H9 (cell line): Measurements from ENCODE around the gene LARGE1. TPM values are rescaled to one million over a fixed set of nuclear protein-coding genes. Genes with fewer than 3 reads are reported as not detected.

Experiments used
- DNase-seq: peaks from one replicate; pipeline ENCODE4 v3.0.0-alpha.2; 2017
- H2AFZ ChIP-seq: one replicate; pipeline ENCODE4 v1.6.1; 2013; ENCODE audit warnings: mild to moderate bottlenecking, low read length, control low read depth, moderate library complexity
- H2AK5ac ChIP-seq: 2 replicates; pipeline ENCODE4 v1.6.1; 2013; ENCODE audit warnings: low read length, control low read depth, mixed read lengths; ENCODE audit not compliant: insufficient read length
- H2BK120ac ChIP-seq: one replicate; pipeline ENCODE4 v1.6.1; 2013; ENCODE audit warnings: low read depth, mild to moderate bottlenecking, low read length, control low read depth, inconsistent platforms; ENCODE audit not compliant: poor library complexity, severe bottlenecking
- H2BK12ac ChIP-seq: 2 replicates; pipeline ENCODE4 v1.6.1; 2013; ENCODE audit warnings: low read length, control low read depth, mixed read lengths, low read depth; ENCODE audit not compliant: insufficient read length
- H2BK15ac ChIP-seq: 2 replicates; pipeline ENCODE4 v1.6.1; 2013; ENCODE audit warnings: low read depth, low read length, control low read depth
- H2BK20ac ChIP-seq: one replicate; pipeline ENCODE4 v1.6.1; 2013; ENCODE audit warnings: low read depth, mild to moderate bottlenecking, low read length, control low read depth, inconsistent platforms; ENCODE audit not compliant: poor library complexity, severe bottlenecking
- H2BK5ac ChIP-seq: 2 replicates; pipeline ENCODE4 v1.6.1; 2013; ENCODE audit warnings: low read length, control low read depth, mixed read lengths; ENCODE audit not compliant: insufficient read length
- H3K14ac ChIP-seq: 2 replicates; pipeline ENCODE4 v1.6.1; 2013; ENCODE audit warnings: low read length, control low read depth; ENCODE audit not compliant: insufficient read depth
- H3K18ac ChIP-seq: 2 replicates; pipeline ENCODE4 v1.6.1; 2013; ENCODE audit warnings: low read depth, mild to moderate bottlenecking, mixed read lengths, low read length, control low read depth; ENCODE audit not compliant: insufficient read length
- H3K23ac ChIP-seq: 2 replicates; pipeline ENCODE4 v1.6.1; 2013; ENCODE audit warnings: low read length, control low read depth, mixed read lengths, low read depth; ENCODE audit not compliant: insufficient read length
- H3K23me2 ChIP-seq: 2 replicates; pipeline ENCODE4 v1.6.1; 2013; ENCODE audit warnings: low read depth, mild to moderate bottlenecking, mixed read lengths, low read length, control low read depth; ENCODE audit not compliant: insufficient read length, poor library complexity, severe bottlenecking
- H3K27ac ChIP-seq: 2 replicates; pipeline ENCODE4 v1.5.1; 2013; ENCODE audit warnings: low read length, control low read depth, mixed read lengths, low read depth; ENCODE audit not compliant: insufficient read length
- H3K27me3 ChIP-seq: 2 replicates; pipeline ENCODE4 v1.6.1; 2013; ENCODE audit warnings: low read length, control low read depth, inconsistent platforms; ENCODE audit not compliant: insufficient read depth
- H3K4ac ChIP-seq: 2 replicates; pipeline ENCODE4 v1.6.1; 2013; ENCODE audit warnings: low read depth, mild to moderate bottlenecking, control low read depth, inconsistent platforms, low read length, moderate library complexity
- H3K4me1 ChIP-seq: 2 replicates; pipeline ENCODE4 v1.6.1; 2013; ENCODE audit warnings: low read length, control low read depth, inconsistent platforms; ENCODE audit not compliant: insufficient read depth
- H3K4me2 ChIP-seq: 2 replicates; pipeline ENCODE4 v1.6.1; 2013; ENCODE audit warnings: low read length, control low read depth, mixed read lengths; ENCODE audit not compliant: insufficient read length, insufficient read depth
- H3K56ac ChIP-seq: 2 replicates; pipeline ENCODE4 v1.6.1; 2013; ENCODE audit warnings: low read depth, mild to moderate bottlenecking, mixed read lengths, low read length, control low read depth; ENCODE audit not compliant: insufficient read length
- H3K79me1 ChIP-seq: 2 replicates; pipeline ENCODE4 v1.6.1; 2013; ENCODE audit warnings: low read depth, mild to moderate bottlenecking, moderate library complexity, low read length, control low read depth, inconsistent platforms; ENCODE audit not compliant: insufficient read depth, poor library complexity, severe bottlenecking
- H3K79me2 ChIP-seq: 2 replicates; pipeline ENCODE4 v1.6.1; 2013; ENCODE audit warnings: low read length, control low read depth, inconsistent platforms; ENCODE audit not compliant: insufficient read depth
- H3K9ac ChIP-seq: 2 replicates; pipeline ENCODE4 v1.6.1; 2013; ENCODE audit warnings: low read length, control low read depth, mixed read lengths; ENCODE audit not compliant: insufficient read length; ENCODE audit errors: extremely low read depth
- H3K9me3 ChIP-seq: one replicate; pipeline ENCODE4 v1.6.1; 2013; ENCODE audit warnings: low read depth, low read length, inconsistent platforms; ENCODE audit not compliant: control insufficient read depth
- H3T11ph ChIP-seq: one replicate; pipeline ENCODE4 v1.6.1; 2013; ENCODE audit warnings: mild to moderate bottlenecking, low read length, control low read depth, inconsistent platforms
- H4K20me1 ChIP-seq: one replicate; pipeline ENCODE4 v1.6.1; 2013; ENCODE audit not compliant: control insufficient read depth, insufficient read length, insufficient read depth
- H4K5ac ChIP-seq: 2 replicates; pipeline ENCODE4 v1.6.1; 2013; ENCODE audit warnings: low read depth, mild to moderate bottlenecking, mixed read lengths, low read length, control low read depth; ENCODE audit not compliant: insufficient read length
- H4K8ac ChIP-seq: replicated peaks from 2 replicates; pipeline ENCODE4 v1.6.1; 2013; ENCODE audit warnings: low read length, control low read depth, mixed read lengths, low read depth; ENCODE audit not compliant: insufficient read length
- H4K91ac ChIP-seq: 2 replicates; pipeline ENCODE4 v1.6.1; 2013; ENCODE audit warnings: low read depth, mild to moderate bottlenecking, moderate library complexity, mixed read lengths, low read length, control low read depth; ENCODE audit not compliant: insufficient read length
- H3K27ac Mint-ChIP-seq, 3 experiments: 2 replicates in 2 of 3; 3 replicates in 1 of 3; pipeline ENCODE4 v1.8.0; 2020 to 2021; ENCODE audit warnings: mixed read lengths in 3 of 3, mild to moderate bottlenecking in 1 of 3, moderate library complexity in 1 of 3
- H3K27me3 Mint-ChIP-seq: 2 replicates; pipeline ENCODE4 v1.8.0; 2021; ENCODE audit warnings: low read depth, mild to moderate bottlenecking, moderate library complexity, mixed read lengths
- H3K36me3 Mint-ChIP-seq, 3 experiments: 2 replicates in 2 of 3; 3 replicates in 1 of 3; pipeline ENCODE4 v1.8.0; 2020 to 2021; ENCODE audit warnings: low read depth in 3 of 3, mixed read lengths in 3 of 3; ENCODE audit not compliant: insufficient read depth in 1 of 3
- H3K4me1 Mint-ChIP-seq, 2 experiments: 2 replicates each; pipeline ENCODE4 v1.8.0; 2020; ENCODE audit warnings: mixed read lengths in 2 of 2
- H3K4me3 Mint-ChIP-seq, 2 experiments: 2 replicates in 1 of 2; 3 replicates in 1 of 2; pipeline ENCODE4 v1.8.0; 2020 to 2021; ENCODE audit warnings: mild to moderate bottlenecking in 2 of 2, mixed read lengths in 2 of 2, moderate library complexity in 1 of 2
- H3K9me3 Mint-ChIP-seq, 2 experiments: 2 replicates in 1 of 2; 3 replicates in 1 of 2; pipeline ENCODE4 v1.8.0; 2020; ENCODE audit warnings: mild to moderate bottlenecking in 2 of 2, mixed read lengths in 2 of 2, moderate library complexity in 1 of 2
- WGBS: extraction: QIAGEN DNeasy Blood & Tissue Kit; methylation state at CpG from one replicate; pipeline ENCODE4 v1.1.7; 2013; ENCODE audit warnings: missing lambda C conversion rate, low lambda C conversion rate, mixed read lengths; ENCODE audit not compliant: insufficient read length; ENCODE audit errors: extremely low coverage; 5-methylcytosine and 5-hydroxymethylcytosine counted together
- total RNA-seq: library from RNA; stranded (reverse); gene quantifications from 2 replicates; pipeline ENCODE4 v1.2.1, GENCODE V29; 2021
- TF ChIP-seq, protein P1 (sequence below): fragments of 200-600 bp; sonication (generic); conservative IDR thresholded peaks from 3 replicates; pipeline ENCODE4 v1.8.0; 2021; ENCODE audit warnings: antibody characterized with exemption, mild to moderate bottlenecking

The LARGE1 gene
- total RNA-seq, 1 experiment from 2014 or later: 43.5 TPM

GRCh38 chr22:33851821-33852384 is 68.4 kb downstream of the LARGE1 start:
- H3K27ac ChIP-seq: peak overlapping the region; percentile 90
- H3K9ac ChIP-seq: no peak overlapping the region
- no peaks in the 10 kb centered on the region for H3K27me3 ChIP-seq
- H2BK20ac ChIP-seq: peak overlapping the region; percentile 98
- no peak overlapping the region for H2BK15ac ChIP-seq
- H2AK5ac ChIP-seq: no peak overlapping the region
- Mint-ChIP-seq H3K4me3 (peak overlapping the region in 1 of 2 experiments; percentile 64; a peak in 1 of 5 replicates), H3K27me3 (no peaks in the 10 kb centered on the region), H3K9me3 (no peaks in the 10 kb centered on the region), H3K36me3 (peaks cover 0 to 5% (median 2%) of the 10 kb centered on the region in 3 experiments; a peak in 4 of 7 replicates), H3K27ac (peak overlapping the region; percentile 92 to 99 (median 96)), H3K4me1 (peaks cover 71 to 81% of the 10 kb centered on the region in 2 experiments)
- 0 out of 2 replicates have a peak overlapping the region, but pooled peaks have one; percentile 35 for H3K4ac ChIP-seq
- H2AFZ ChIP-seq: no peak overlapping the region
- peak overlapping the region; percentile 16 for H3K23ac ChIP-seq
- H3K9me3 ChIP-seq: no peaks in the 10 kb centered on the region
- no peak for DNase-seq
- H4K91ac ChIP-seq: no peak overlapping the region
- no peaks in the 10 kb centered on the region for H3K79me1 ChIP-seq
- H2BK120ac ChIP-seq: peak overlapping the region; percentile 51
- no CpG with 5 or more reads among the region's 5 CpGs for WGBS
- peak overlapping the region; percentile 43 for H2BK12ac ChIP-seq
- H3T11ph ChIP-seq: no peak overlapping the region
- peak overlapping the region; percentile 96; the same call in 1 of the 2 replicates for H3K14ac ChIP-seq
- TF ChIP-seq, protein P1, sequence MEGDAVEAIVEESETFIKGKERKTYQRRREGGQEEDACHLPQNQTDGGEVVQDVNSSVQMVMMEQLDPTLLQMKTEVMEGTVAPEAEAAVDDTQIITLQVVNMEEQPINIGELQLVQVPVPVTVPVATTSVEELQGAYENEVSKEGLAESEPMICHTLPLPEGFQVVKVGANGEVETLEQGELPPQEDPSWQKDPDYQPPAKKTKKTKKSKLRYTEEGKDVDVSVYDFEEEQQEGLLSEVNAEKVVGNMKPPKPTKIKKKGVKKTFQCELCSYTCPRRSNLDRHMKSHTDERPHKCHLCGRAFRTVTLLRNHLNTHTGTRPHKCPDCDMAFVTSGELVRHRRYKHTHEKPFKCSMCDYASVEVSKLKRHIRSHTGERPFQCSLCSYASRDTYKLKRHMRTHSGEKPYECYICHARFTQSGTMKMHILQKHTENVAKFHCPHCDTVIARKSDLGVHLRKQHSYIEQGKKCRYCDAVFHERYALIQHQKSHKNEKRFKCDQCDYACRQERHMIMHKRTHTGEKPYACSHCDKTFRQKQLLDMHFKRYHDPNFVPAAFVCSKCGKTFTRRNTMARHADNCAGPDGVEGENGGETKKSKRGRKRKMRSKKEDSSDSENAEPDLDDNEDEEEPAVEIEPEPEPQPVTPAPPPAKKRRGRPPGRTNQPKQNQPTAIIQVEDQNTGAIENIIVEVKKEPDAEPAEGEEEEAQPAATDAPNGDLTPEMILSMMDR: no peak
- H3K79me2 ChIP-seq: peaks cover 35% of the 10 kb centered on the region; the same call in 1 of the 2 replicates
- H3K56ac ChIP-seq: no peak overlapping the region
- H4K20me1 ChIP-seq: no peaks in the 10 kb centered on the region
- H3K23me2 ChIP-seq: peaks cover 3% of the 10 kb centered on the region
- peak overlapping the region; percentile 58 for H3K4me2 ChIP-seq
- H2BK5ac ChIP-seq: peak overlapping the region; percentile 12
- peak overlapping the region; percentile 97 for H3K18ac ChIP-seq
- H3K4me1 ChIP-seq: peaks cover 30% of the 10 kb centered on the region
- no peak overlapping the region for H4K5ac ChIP-seq
- no peak overlapping the region for H4K8ac ChIP-seq
